Vagina (tissue), 2 donors: ENCODE results near the gene RTF2. TPM values are rescaled to one million over a fixed set of nuclear protein-coding genes. Genes with fewer than 3 reads are reported as not detected.

Experiments used
- DNase-seq, 2 donors: peaks; one replicate each; pipeline ENCODE4 v3.0.0-alpha.2; 2017; ENCODE audit errors: extremely low spot score in 2 of 2
- H3K27ac ChIP-seq: fragments of 200-600 bp; sonication (generic); one replicate; pipeline ENCODE4 v1.5.1; 2019
- H3K27me3 ChIP-seq: fragments of 200-600 bp; sonication (generic); one replicate; pipeline ENCODE4 v1.5.1; 2019
- H3K36me3 ChIP-seq, 2 donors: fragments of 200-600 bp; sonication (generic); one replicate each; pipeline ENCODE4 v1.5.1; 2017 to 2019
- H3K4me1 ChIP-seq: fragments of 200-600 bp; sonication (generic); one replicate; pipeline ENCODE4 v1.5.1; 2019
- H3K4me3 ChIP-seq, 2 donors: fragments of 200-600 bp; sonication (generic); 1 replicate in 1 of 2; 2 replicates in 1 of 2; pipeline ENCODE4 v1.5.1; 2016 to 2019
- H3K9me3 ChIP-seq: fragments of 200-600 bp; sonication (generic); one replicate; pipeline ENCODE4 v1.5.1; 2019
- POLR2A ChIP-seq, 2 donors: fragments of 450-650 bp; IDR thresholded peaks; one replicate each; pipeline ENCODE4 v1.6.1; 2017; ENCODE audit warnings: antibody characterized with exemption in 2 of 2, mild to moderate bottlenecking in 2 of 2, moderate library complexity in 2 of 2
- POLR2AphosphoS5 ChIP-seq, 2 donors: sonication (generic); formaldehyde crosslinking; IDR thresholded peaks; one replicate each; pipeline ENCODE4 v1.9.0; 2017; ENCODE audit warnings: antibody characterized with exemption in 2 of 2, mild to moderate bottlenecking in 2 of 2, low read depth in 1 of 2; ENCODE audit not compliant: insufficient read depth in 1 of 2
- intact Hi-C: fragments of 100-400 bp; cut with DNase I; formaldehyde crosslinking; loops from one replicate; pipeline ENCODE4 v1.15.1; 2023
- total RNA-seq: library from RNA; depleted of rRNA; stranded (reverse); fragments of >200 nt; gene quantifications from one replicate; pipeline ENCODE4 v1.2.3, GENCODE V29; 2016
- TF ChIP-seq, protein P1 (sequence below), 3 experiments: fragments of 450-650 bp in 2 of 3; fragments of 200-600 bp in 1 of 3; sonication (generic) in 1 of 3; IDR thresholded peaks; one replicate each; pipeline ENCODE4 v1.5.1; 2017 to 2019; ENCODE audit warnings: antibody characterized with exemption in 3 of 3, mild to moderate bottlenecking in 2 of 3, moderate library complexity in 2 of 3

RTF2 gene
- total RNA-seq, 1 donor from 2014 or later = 47.1 TPM

DNA sequence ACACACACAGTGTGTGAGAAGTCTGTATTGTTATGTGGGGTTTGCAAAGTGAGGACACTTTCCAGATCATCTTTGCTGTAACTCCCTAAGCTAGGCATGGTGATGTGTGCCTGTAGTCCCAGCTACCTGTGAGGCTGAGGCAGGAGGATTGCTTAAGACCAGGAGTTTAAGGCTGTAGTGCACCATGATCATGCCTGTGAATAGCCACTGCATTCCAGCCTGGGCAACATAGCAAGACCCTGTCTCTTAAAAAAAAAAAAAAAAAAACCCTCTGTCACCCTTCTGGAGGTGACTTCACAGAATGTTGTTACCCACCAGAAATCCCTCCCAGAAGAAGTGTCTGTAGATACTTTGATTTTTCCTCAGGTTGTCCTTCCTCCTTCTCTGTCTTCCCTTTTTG is 41.5 kb upstream of the RTF2 start:
- TF ChIP-seq POLR2A (IDR thresholded peaks at IDR 0.05) (no peak), POLR2AphosphoS5 (IDR thresholded peaks at IDR 0.05; ENCODE audit: insufficient read depth in 1 of 2, low read depth in 1 of 2) (no peak)
- TF ChIP-seq, protein P1, sequence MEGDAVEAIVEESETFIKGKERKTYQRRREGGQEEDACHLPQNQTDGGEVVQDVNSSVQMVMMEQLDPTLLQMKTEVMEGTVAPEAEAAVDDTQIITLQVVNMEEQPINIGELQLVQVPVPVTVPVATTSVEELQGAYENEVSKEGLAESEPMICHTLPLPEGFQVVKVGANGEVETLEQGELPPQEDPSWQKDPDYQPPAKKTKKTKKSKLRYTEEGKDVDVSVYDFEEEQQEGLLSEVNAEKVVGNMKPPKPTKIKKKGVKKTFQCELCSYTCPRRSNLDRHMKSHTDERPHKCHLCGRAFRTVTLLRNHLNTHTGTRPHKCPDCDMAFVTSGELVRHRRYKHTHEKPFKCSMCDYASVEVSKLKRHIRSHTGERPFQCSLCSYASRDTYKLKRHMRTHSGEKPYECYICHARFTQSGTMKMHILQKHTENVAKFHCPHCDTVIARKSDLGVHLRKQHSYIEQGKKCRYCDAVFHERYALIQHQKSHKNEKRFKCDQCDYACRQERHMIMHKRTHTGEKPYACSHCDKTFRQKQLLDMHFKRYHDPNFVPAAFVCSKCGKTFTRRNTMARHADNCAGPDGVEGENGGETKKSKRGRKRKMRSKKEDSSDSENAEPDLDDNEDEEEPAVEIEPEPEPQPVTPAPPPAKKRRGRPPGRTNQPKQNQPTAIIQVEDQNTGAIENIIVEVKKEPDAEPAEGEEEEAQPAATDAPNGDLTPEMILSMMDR (IDR thresholded peaks at IDR 0.05) = no peak
- Histone ChIP-seq H3K27ac (no peak overlapping the region), H3K4me3 (no peak overlapping the region), H3K36me3 (no peaks in the 10 kb centered on the region), H3K9me3 (no peaks in the 10 kb centered on the region), H3K4me1 (no peaks in the 10 kb centered on the region), H3K27me3 (no peaks in the 10 kb centered on the region)
- peak in 1 of 2 donors; percentile 5 for DNase-seq
- intact Hi-C loops = no loop called here

DNA sequence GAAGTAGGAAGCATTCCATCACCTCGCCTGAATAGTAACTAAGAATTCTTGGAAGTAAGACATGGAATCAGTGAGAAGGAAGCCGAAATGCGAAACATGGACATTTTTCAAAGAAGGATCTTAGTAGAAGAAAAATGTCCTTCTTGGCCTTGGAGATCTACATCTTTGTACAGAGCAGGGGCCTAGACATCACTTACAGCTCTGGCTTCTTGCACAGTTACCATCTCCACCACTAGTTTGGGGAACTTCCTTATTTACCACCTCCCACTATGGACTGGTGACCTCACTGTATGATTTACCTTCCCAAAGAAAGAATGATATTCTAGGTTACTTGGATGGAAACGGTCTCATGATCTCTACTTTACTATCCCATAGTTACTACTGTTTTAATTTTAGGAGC is 40.6 kb upstream of the RTF2 start:
- Histone ChIP-seq H3K36me3 (no peaks in the 10 kb centered on the region), H3K27ac (no peak overlapping the region), H3K4me1 (no peaks in the 10 kb centered on the region), H3K4me3 (no peak overlapping the region), H3K9me3 (no peaks in the 10 kb centered on the region), H3K27me3 (no peaks in the 10 kb centered on the region)
- intact Hi-C loops = no loop called here
- no peak for DNase-seq
- TF ChIP-seq, protein P1 (IDR thresholded peaks at IDR 0.05) = no peak
- TF ChIP-seq POLR2A (IDR thresholded peaks at IDR 0.05) (no peak), POLR2AphosphoS5 (IDR thresholded peaks at IDR 0.05; ENCODE audit: insufficient read depth in 1 of 2, low read depth in 1 of 2) (no peak)

DNA sequence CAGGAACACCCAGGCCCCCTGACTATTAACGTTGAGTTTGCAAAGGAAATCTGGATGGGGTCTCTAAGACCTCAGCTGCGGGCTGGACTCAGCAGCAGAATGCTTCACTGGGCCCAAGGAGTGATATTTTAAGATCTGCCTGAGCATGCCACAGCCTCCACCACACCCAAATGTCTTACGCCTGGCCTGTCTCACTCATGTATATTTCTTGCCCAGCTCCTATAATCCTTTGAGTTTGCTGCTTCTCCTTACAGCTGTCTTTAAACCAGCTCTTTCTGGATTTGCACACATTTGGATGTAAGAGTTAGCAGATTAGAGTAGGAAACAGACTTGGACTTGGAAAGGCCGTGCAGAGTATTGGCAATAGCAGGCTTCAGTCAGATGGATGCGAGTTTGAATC is 40.0 kb upstream of the RTF2 start:
- H3K27ac ChIP-seq = no peak overlapping the region
- intact Hi-C loops = no loop called here
- no peaks in the 10 kb centered on the region for H3K9me3 ChIP-seq
- no peaks in the 10 kb centered on the region for H3K36me3 ChIP-seq
- no peaks in the 10 kb centered on the region for H3K27me3 ChIP-seq
- no peaks in the 10 kb centered on the region for H3K4me1 ChIP-seq
- H3K4me3 ChIP-seq = no peak overlapping the region
- TF ChIP-seq, protein P1 (IDR thresholded peaks at IDR 0.05) = no peak
- no peak for TF ChIP-seq POLR2A (IDR thresholded peaks at IDR 0.05)
- TF ChIP-seq POLR2AphosphoS5 (IDR thresholded peaks at IDR 0.05; ENCODE audit: insufficient read depth in 1 of 2, low read depth in 1 of 2) = no peak
- no peak for DNase-seq

DNA sequence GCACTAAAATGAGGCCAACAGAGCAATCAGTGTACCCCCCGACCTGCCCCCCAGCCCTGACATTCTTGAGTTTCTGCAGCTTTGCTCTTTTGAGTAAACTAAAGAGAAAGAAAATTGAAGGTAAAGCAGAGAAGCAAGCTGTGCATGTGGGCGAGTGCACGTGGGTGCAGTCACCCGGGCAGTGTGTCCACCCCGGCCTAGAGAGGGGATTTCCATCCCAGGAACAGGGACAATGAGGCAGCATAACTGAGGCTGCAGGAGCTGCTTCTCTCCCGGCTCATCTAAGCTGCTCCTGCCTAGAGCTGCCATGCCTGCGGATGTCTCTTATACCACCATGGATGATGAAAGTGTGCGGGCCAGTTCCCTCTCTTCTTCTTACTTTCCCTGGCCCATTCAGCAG is 39.5 kb upstream of the RTF2 start:
- Histone ChIP-seq H3K27ac (no peak overlapping the region), H3K4me1 (no peaks in the 10 kb centered on the region), H3K4me3 (no peak overlapping the region), H3K27me3 (no peaks in the 10 kb centered on the region), H3K9me3 (no peaks in the 10 kb centered on the region), H3K36me3 (no peaks in the 10 kb centered on the region)
- no peak for TF ChIP-seq POLR2AphosphoS5 (IDR thresholded peaks at IDR 0.05; ENCODE audit: insufficient read depth in 1 of 2, low read depth in 1 of 2)
- TF ChIP-seq, protein P1 (IDR thresholded peaks at IDR 0.05) = no peak
- no peak for TF ChIP-seq POLR2A (IDR thresholded peaks at IDR 0.05)
- no peak for DNase-seq
- intact Hi-C loops = no loop called here

DNA sequence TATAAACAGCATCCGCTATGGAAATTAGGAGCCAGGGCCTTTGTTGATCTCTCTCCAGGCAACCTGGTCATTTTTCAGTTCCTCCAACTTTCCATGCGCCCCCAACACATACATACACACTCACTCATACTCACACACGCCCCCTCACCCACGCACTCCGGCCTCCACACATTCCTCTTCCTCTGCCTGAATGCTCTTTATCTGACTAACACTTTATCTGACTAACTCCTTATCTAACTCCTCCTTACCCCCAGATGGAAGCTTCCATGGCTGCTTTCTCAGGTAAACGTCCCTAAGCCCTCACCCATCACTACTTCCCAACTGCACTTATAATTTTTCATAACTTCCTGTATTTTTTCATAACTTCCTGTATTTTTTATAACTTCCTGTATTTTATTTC is 38.9 kb upstream of the RTF2 start:
- intact Hi-C loops = no loop called here
- no peak for DNase-seq
- H3K27ac ChIP-seq = no peak overlapping the region

More for the DNA sequence above, 38.9 kb upstream of the RTF2 start:
- Histone ChIP-seq H3K27me3 (no peaks in the 10 kb centered on the region), H3K9me3 (no peaks in the 10 kb centered on the region), H3K36me3 (no peaks in the 10 kb centered on the region), H3K4me1 (no peaks in the 10 kb centered on the region), H3K4me3 (no peak overlapping the region)
- TF ChIP-seq, protein P1 (IDR thresholded peaks at IDR 0.05) = no peak
- TF ChIP-seq POLR2A (IDR thresholded peaks at IDR 0.05) (no peak), POLR2AphosphoS5 (IDR thresholded peaks at IDR 0.05; ENCODE audit: insufficient read depth in 1 of 2, low read depth in 1 of 2) (no peak)
